Astrocyte (in vitro differentiated cells and primary cell): ENCODE data around the gene ATXN7L3. TPM values are rescaled to one million over a fixed set of nuclear protein-coding genes. Genes with fewer than 3 reads are reported as not detected.

Experiments
- DNase-seq: peaks from one replicate; pipeline ENCODE4 v3.0.0-alpha.2; 2010; ENCODE audit warnings: low read depth
- FAIRE-seq: peaks from 2 replicates; lab custom pipeline; 2011; peaks lifted over from hg19 to GRCh38; lab: Jason Lieb, UNC
- H2AFZ ChIP-seq: 2 replicates; pipeline ENCODE4 v1.6.0; 2012; ENCODE audit warnings: low read depth, low read length, inconsistent platforms
- H3K27ac ChIP-seq: 2 replicates; pipeline ENCODE4 v1.5.1; 2011; ENCODE audit warnings: low read depth, low read length, inconsistent platforms
- H3K27me3 ChIP-seq: 2 replicates; pipeline ENCODE4 v1.6.0; 2011; ENCODE audit warnings: low read length, inconsistent platforms; ENCODE audit not compliant: insufficient read depth
- H3K36me3 ChIP-seq: 2 replicates; pipeline ENCODE4 v1.5.1; 2011; ENCODE audit warnings: low read length, inconsistent platforms; ENCODE audit not compliant: insufficient read depth
- H3K4me1 ChIP-seq: 2 replicates; pipeline ENCODE4 v1.5.1; 2011; ENCODE audit warnings: low read length, inconsistent platforms; ENCODE audit not compliant: insufficient read depth
- H3K4me2 ChIP-seq: 2 replicates; pipeline ENCODE4 v1.6.0; 2012; ENCODE audit warnings: low read length, inconsistent platforms
- H3K4me3 ChIP-seq: 2 replicates; pipeline ENCODE4 v1.5.1; 2011; ENCODE audit warnings: low read depth, mild to moderate bottlenecking, low read length, inconsistent platforms; ENCODE audit not compliant: insufficient read depth
- H3K79me2 ChIP-seq: 2 replicates; pipeline ENCODE4 v1.6.0; 2012; ENCODE audit warnings: mild to moderate bottlenecking, low read length, inconsistent platforms; ENCODE audit not compliant: insufficient read depth
- H3K9ac ChIP-seq: 2 replicates; pipeline ENCODE4 v1.6.0; 2012; ENCODE audit warnings: mild to moderate bottlenecking, low read length, inconsistent platforms
- H3K9me3 ChIP-seq: 2 replicates; pipeline ENCODE4 v1.5.1; 2012; ENCODE audit warnings: low read depth, mild to moderate bottlenecking, low read length, inconsistent platforms; ENCODE audit not compliant: insufficient read depth
- H4K20me1 ChIP-seq: 2 replicates; pipeline ENCODE4 v1.6.0; 2012; ENCODE audit warnings: low read length, inconsistent platforms; ENCODE audit not compliant: insufficient read depth
- H3K27ac Mint-ChIP-seq: one replicate; pipeline ENCODE4 v1.8.0; 2021; ENCODE audit warnings: mild to moderate bottlenecking, mixed read lengths; ENCODE audit not compliant: unreplicated experiment
- H3K27me3 Mint-ChIP-seq: one replicate; pipeline ENCODE4 v1.8.0; 2021; ENCODE audit warnings: low read depth, mixed read lengths; ENCODE audit not compliant: unreplicated experiment
- H3K36me3 Mint-ChIP-seq: one replicate; pipeline ENCODE4 v1.8.0; 2021; ENCODE audit warnings: low read depth, mixed read lengths; ENCODE audit not compliant: unreplicated experiment
- H3K4me1 Mint-ChIP-seq: one replicate; pipeline ENCODE4 v1.8.0; 2021; ENCODE audit warnings: low read depth, mixed read lengths; ENCODE audit not compliant: unreplicated experiment
- H3K4me3 Mint-ChIP-seq: one replicate; pipeline ENCODE4 v1.8.0; 2021; ENCODE audit warnings: mild to moderate bottlenecking, moderate library complexity, mixed read lengths; ENCODE audit not compliant: unreplicated experiment
- H3K9me3 Mint-ChIP-seq: one replicate; pipeline ENCODE4 v1.8.0; 2021; ENCODE audit warnings: mild to moderate bottlenecking, mixed read lengths; ENCODE audit not compliant: unreplicated experiment
- EZH2 ChIP-seq: IDR thresholded peaks from 2 replicates; pipeline ENCODE4 v1.6.1; 2012; ENCODE audit warnings: mild to moderate bottlenecking, low read length, inconsistent platforms; ENCODE audit not compliant: insufficient read depth
- total RNA-seq: library from RNA; stranded (reverse); gene quantifications from 2 replicates; pipeline ENCODE4 v1.2.1, GENCODE V29; 2021
- TF ChIP-seq, protein P1 (sequence below): IDR thresholded peaks from 2 replicates; pipeline ENCODE4 v1.5.1; 2011; ENCODE audit warnings: low read depth, mild to moderate bottlenecking, inconsistent platforms, low read length, moderate library complexity; ENCODE audit not compliant: insufficient read depth

ATXN7L3 gene
- total RNA-seq, 1 donor from 2014 or later, result 87.0 TPM

DNA sequence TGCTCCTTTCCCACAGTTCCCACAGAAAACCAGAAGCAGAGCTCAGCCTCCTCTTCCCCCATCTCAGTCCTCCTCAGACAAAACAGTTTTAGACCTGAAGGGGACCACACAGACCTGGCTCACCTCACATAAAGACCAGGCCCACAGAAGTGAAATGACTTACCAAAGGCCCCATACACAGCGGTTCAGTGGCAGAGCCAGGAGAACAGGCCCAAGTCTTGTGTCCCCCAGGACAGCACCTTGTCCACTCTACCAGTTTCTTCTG is 14.5 kb upstream of the ATXN7L3 start:
- Histone ChIP-seq H3K4me1 (peaks cover 20% of the 10 kb centered on the region), H2AFZ (no peak overlapping the region), H3K9me3 (no peaks in the 10 kb centered on the region), H3K4me3 (no peak overlapping the region), H3K9ac (no peak overlapping the region), H3K27me3 (no peaks in the 10 kb centered on the region), H3K79me2 (peaks cover 44% of the 10 kb centered on the region), H3K4me2 (no peak overlapping the region), H3K27ac (no peak overlapping the region), H3K36me3 (peaks cover 39% of the 10 kb centered on the region), H4K20me1 (peaks cover 73% of the 10 kb centered on the region)
- no peak overlapping the region for H3K4me3 Mint-ChIP-seq
- TF ChIP-seq, protein P1, sequence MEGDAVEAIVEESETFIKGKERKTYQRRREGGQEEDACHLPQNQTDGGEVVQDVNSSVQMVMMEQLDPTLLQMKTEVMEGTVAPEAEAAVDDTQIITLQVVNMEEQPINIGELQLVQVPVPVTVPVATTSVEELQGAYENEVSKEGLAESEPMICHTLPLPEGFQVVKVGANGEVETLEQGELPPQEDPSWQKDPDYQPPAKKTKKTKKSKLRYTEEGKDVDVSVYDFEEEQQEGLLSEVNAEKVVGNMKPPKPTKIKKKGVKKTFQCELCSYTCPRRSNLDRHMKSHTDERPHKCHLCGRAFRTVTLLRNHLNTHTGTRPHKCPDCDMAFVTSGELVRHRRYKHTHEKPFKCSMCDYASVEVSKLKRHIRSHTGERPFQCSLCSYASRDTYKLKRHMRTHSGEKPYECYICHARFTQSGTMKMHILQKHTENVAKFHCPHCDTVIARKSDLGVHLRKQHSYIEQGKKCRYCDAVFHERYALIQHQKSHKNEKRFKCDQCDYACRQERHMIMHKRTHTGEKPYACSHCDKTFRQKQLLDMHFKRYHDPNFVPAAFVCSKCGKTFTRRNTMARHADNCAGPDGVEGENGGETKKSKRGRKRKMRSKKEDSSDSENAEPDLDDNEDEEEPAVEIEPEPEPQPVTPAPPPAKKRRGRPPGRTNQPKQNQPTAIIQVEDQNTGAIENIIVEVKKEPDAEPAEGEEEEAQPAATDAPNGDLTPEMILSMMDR, result no peak
- no peak for TF ChIP-seq EZH2
- H3K27ac Mint-ChIP-seq, result no peak overlapping the region
- H3K27me3 Mint-ChIP-seq, result no peaks in the 10 kb centered on the region
- no peak for DNase-seq
- H3K36me3 Mint-ChIP-seq, result peaks cover 32% of the 10 kb centered on the region
- H3K9me3 Mint-ChIP-seq, result no peaks in the 10 kb centered on the region
- H3K4me1 Mint-ChIP-seq, result peaks cover 8% of the 10 kb centered on the region
- FAIRE-seq, result no peak

DNA sequence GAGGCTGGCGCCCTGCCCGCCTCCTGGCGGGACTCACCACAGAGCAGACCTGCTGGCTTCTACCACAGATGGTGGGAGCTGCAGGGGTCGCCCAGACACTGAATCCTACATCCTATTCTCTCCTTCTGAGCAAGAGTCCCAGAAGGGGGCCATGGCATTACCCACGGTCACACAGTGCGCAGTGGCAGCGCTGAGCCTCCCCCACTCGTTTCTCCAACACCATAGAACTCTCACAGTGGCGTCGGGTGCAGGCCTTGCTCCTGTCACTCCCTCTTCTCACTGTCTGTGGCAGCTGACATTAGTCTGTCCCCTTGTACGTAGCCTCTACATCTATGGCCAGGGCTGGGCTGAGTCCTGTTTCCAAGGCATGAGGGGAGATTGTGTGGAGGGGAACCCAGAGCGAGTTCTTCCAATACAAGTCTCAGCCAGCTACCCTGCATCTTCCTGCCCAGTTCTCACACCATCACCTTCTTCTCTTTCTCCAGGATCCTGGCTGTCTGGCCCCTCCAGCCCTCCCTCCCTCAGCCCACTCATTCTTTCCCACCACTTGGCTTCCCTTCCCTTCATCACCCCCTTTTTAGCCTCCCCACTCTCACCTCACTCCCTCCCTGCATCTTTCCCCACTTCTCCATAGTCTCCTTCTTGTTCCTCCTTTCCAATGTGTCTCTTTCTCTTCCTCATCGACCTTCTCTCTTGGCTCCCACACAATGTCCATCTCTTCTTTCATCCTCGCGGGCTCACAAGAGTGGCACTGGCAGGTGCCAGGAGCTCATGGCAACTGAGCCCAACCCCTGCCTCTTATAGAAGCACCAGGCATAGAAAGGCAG is 13.9 kb upstream of the ATXN7L3 start:
- Mint-ChIP-seq H3K9me3 (no peaks in the 10 kb centered on the region), H3K36me3 (peaks cover 32% of the 10 kb centered on the region), H3K27ac (peak overlapping the region; percentile 41), H3K4me1 (peaks cover 8% of the 10 kb centered on the region), H3K27me3 (no peaks in the 10 kb centered on the region), H3K4me3 (no peak overlapping the region)
- Histone ChIP-seq H2AFZ (no peak overlapping the region), H3K4me3 (no peak overlapping the region), H3K27ac (no peak overlapping the region), H3K4me2 (no peak overlapping the region), H3K79me2 (peaks cover 44% of the 10 kb centered on the region), H4K20me1 (peaks cover 77% of the 10 kb centered on the region), H3K36me3 (peaks cover 42% of the 10 kb centered on the region), H3K27me3 (no peaks in the 10 kb centered on the region), H3K9ac (no peak overlapping the region), H3K4me1 (peaks cover 24% of the 10 kb centered on the region), H3K9me3 (no peaks in the 10 kb centered on the region)
- no peak for TF ChIP-seq EZH2
- TF ChIP-seq, protein P1, result no peak
- DNase-seq (no peak), FAIRE-seq (no peak)
